GM18499 (cell line): Measurements from ENCODE around the gene SPAG16.
A peak's percentile ranks its signal among the peaks of the same experiment; 100 is the strongest.

ENCODE experiments used
- ATAC-seq: cut with Tn5 transposase; IDR thresholded peaks from one replicate; pipeline ENCODE4 v1.9.1; 2021; ENCODE audit warnings: moderate number of reproducible peaks; ENCODE audit not compliant: insufficient read depth, unreplicated experiment

The SPAG16 gene

DNA sequence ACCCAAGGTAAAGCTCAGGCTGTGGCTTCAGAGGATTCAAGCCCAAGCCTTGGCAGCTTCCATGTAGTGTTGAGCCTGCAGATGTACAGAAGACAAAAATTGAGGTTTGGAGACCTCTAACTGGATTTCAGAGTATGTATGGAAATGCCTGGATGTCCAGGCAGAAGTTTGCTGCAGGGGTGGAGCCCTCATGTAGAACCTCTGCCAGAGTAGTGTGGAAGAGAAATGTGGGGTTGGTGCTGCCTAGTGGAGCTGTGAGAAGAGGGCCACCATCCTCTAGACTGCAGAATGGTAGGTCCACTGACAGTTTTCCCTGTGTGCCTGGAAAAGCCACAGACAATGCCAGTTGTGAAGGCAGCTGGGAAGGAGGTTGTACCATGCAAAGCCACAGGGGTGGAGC lies 239.9 kb downstream of the SPAG16 start:
- no peak for ATAC-seq

DNA sequence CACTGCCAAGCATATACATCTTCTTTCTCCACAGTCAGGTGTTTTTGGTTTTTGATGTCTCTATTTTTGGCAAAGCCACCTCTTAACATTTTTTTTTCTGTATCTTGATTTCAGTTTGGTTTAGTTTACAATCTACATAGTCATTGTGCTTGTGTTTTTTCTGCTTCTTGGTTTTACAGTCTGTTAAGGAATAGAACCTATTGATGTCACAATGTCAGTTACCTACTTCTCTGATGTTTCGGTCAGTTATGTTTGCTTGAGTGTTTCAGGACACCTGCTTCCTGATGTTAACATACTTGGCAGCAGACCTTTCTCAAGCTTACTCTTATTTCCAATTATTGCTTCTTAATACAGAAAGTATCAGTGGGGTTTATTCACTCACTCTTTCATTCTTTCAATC lies 253.3 kb downstream of the SPAG16 start:
- peak; percentile 91 for ATAC-seq

GRCh38 chr2:213544940-213545339 lies 260.7 kb downstream of the SPAG16 start:
- no peak for ATAC-seq

DNA sequence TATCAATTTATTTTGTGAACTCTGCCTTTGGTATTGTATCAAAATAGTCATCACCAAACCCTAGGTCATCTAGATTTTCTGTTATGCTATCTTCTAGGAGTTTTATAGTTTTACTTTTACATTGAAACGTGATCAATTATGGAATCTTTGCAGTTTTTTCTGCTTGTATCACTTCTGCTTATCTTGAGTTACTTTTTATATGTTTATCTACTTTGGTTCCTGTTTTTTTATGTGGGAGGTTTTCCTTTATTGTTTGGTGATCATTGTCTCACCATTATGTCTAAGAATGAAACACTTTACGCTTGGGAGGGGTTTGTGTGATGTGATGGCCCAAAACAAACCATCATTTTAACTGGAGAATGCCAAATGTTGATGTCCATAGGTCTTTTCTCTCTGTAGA lies 261.2 kb downstream of the SPAG16 start:
- no peak for ATAC-seq

- no peak for ATAC-seq
These were observed 261.8 kb downstream of the SPAG16 start for GRCh38 chr2:213545964-213546475.

DNA sequence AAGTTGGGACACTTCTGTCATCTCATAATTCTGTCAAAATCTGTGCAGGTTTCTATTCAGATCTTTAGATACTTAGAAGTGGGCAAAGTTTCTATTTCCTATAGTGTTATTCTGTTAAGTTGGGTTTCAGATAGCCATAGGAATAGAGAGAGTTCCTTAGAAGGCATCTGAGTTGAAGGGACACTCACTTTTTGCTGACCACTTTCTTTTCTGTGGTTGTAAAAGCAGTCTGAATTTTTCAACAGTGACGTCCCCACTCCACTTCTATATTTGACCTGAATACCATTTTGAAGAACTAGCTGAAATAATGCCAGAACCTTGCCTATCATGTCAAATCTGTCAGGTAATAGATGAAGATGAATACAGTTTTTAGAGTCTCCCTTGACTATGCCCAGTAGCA lies 267.3 kb downstream of the SPAG16 start:
- no peak for ATAC-seq

DNA sequence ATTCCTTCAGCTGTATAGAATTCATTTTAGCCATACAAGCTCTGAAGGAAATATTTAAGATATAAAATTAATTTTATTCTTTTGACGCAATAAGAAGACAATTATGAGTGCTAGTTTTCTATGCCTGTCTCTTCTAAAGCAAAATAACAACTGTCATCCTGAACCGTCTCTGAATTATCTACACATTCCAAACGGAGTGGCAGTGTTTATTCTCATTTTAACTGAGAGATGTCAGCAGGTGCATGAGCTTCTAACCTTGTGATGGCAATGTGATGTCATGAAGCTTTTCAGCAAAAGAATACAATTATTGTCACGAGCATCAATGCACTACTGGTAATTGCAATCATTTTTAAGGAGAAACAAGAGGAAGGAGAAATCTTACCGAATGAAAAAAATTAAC lies 274.8 kb downstream of the SPAG16 start:
- no peak for ATAC-seq

DNA sequence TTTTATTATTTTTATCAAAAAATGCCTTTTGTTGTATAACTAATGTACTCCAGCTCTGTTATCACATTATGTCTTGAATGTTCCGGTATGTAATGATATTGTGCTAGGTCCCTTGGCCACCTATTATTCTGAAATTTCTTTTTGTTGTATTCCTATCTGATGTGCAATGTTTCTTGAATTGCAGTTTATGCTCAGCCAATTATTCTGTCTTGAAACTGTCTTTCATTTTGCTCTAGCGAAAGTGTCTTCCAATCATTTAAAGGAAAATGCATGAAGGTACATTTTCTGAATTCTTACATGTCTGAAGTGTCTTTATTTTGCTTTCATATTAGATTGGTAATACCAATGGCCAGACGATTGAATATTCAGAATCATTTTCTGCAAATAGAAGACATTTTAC lies 277.5 kb downstream of the SPAG16 start:
- ATAC-seq: no peak

GRCh38 chr2:213562539-213563180 lies 278.4 kb downstream of the SPAG16 start:
- ATAC-seq: no peak

DNA sequence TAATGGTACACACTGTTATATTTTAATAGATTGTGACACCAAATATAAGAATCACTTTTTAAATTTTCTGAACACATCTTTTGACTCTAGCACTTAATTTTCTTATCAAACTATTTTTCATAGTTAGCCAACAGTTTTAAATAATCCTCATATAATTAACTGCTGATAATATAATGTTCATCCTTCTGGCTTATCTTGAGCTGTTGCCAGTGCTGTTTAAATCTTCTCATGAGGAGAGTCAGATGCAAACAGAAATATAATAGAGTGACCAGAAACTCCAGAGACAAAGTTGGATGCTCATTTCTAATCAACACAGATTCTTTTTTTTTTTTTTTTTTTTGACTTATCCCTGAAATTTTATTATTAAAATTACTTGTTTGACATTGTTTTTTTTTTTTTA lies 282.6 kb downstream of the SPAG16 start:
- no peak for ATAC-seq

- no peak for ATAC-seq
These were observed 325.4 kb downstream of the SPAG16 start for GRCh38 chr2:213609570-213610170.

GRCh38 chr2:213627054-213627710 lies 342.9 kb downstream of the SPAG16 start:
- peak; percentile 72 for ATAC-seq

GRCh38 chr2:213627835-213628460 lies 343.7 kb downstream of the SPAG16 start:
- ATAC-seq: peak; percentile 21

DNA sequence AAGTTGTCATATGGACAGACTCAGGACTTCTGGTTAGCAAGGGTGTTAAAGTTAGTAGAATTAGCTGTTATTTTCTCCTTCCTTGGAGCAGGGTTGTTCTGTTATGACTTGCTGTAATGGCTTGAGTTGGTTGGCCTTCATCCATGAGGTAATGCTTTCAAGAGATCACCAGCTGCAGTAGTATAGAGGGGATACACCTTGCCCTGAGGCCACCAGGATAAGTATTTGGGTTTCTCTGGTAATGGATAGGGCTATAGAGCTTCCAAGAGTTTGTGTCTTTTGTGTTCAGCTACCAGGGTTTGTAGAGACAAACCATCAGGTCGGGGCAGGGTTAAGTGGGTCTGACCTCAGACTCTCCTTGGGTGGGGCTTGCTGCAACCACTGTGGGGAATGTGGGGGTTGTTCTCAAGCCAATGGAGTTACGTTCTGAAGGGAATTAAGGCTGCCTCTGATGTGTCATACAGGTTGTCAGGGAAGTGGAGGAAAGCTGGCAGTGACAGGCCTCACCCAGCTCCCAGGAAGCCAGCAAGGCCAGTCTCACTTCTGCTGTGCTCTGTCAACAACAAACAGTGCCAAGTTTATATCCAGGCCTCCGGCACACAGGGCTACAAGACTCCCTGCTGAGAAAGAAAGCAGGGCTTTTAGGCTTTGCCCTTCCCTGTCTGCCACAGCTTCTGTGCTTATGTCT lies 356.6 kb downstream of the SPAG16 start:
- no peak for ATAC-seq

GRCh38 chr2:213644926-213645325 lies 360.7 kb downstream of the SPAG16 start:
- ATAC-seq: no peak

DNA sequence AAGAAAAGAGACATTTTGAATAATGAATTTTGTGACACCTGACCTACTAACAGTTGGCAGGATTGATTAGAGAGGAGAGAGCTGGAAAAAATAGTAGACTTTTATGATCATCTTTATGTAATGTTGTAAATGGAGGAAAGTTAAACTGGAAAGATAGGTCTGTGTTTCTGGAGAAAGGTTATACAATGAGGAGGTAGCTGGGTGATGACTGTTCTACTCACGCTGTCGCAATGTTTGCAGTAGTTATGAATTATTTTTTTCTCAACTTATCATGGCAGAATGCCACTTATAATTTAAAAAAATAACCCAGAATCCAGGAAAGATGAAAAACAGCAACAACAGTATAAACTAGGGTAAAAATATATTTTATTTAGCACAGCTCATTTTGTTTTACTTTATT lies 364.9 kb downstream of the SPAG16 start:
- ATAC-seq: no peak

DNA sequence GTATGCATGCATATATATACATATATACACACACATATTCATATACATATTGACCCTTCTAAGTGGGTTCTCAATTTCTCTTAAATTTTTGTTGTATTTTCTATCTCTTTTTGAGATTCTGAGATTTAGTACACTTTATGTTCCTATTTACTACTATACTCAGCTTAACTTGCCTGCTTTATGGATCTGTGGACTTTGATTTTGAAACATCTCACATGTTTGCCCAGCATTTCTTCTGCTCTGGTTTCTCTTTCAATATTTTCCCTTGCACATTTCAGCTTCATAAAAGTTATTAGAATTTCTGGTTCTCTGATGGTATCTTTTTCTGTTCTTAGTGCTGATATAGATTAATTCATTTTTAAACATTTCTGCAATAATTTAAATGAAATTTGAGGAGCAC lies 380.6 kb downstream of the SPAG16 start:
- no peak for ATAC-seq

- no peak for ATAC-seq
These were observed 385.4 kb downstream of the SPAG16 start for GRCh38 chr2:213669657-213670056.

DNA sequence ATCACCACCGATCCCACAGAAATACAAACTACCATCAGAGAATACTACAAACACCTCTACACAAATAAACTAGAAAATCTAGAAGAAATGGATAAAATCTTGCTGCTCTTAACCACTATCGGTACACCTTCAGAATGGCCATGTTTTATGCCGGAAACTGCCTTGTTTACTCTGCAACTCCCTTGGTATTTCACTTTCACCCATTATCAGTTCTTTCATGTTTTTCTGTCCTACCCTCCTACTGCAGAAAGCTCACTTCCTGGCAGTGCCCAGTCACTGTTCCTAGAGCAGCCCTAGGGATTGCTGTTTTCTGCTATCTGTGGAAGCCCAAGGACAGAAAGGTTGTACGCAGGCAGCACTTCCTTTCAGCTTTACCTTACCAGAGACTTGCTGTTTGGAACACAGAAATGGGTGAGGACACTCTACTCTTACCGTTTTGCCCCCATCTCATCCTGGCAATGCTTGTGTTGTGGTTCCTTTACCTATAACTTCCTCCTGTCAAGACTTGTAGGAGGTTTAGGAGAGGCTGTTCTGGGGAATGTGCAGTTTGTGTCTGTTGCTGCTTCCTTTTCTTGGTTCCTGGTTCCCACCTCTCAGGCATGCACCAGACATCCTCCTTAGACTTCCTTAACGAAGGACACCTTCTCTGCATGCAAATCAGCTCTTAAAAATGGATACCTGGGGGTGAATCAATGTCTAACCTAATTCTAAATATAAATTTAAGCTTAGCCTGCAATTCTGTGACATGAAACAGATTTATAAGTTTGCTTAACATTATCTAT lies 394.4 kb downstream of the SPAG16 start:
- no peak for ATAC-seq

DNA sequence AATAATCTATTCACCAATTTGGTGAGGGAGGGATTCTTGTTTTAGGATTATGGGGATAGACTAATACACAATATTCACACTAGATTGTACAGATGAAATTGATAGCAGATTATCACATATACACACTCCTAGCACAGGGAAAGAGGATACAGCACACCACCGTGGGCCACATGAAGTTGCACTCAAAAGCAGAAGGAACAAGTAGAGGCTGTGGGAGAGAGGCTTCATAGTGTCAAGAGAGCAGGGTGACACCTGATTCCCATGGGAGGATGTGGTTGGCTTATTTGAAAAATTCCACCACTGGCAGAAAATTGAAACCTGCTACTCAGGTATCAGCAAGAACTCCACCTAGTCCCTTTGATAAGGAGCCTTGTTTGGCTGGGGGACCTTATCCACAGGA lies 395.6 kb downstream of the SPAG16 start:
- no peak for ATAC-seq
